Stomach smooth muscle (tissue), 2 donors: ENCODE results near the gene ALKBH2.
A peak's percentile ranks its signal among the peaks of the same experiment; 100 is the strongest.

Experiments used
- H3K27ac ChIP-seq: one replicate; pipeline ENCODE4 v1.7.0; 2013; ENCODE audit warnings: mild to moderate bottlenecking, low read length, inconsistent platforms
- H3K27me3 ChIP-seq, 2 donors: one replicate each; pipeline ENCODE4 v1.7.0; 2013; ENCODE audit warnings: low read length in 2 of 2; ENCODE audit not compliant: insufficient read depth in 2 of 2, control insufficient read depth in 1 of 2
- H3K36me3 ChIP-seq, 2 donors: one replicate each; pipeline ENCODE4 v1.7.0; 2013; ENCODE audit warnings: low read length in 2 of 2; ENCODE audit not compliant: control insufficient read depth in 2 of 2, insufficient read depth in 2 of 2
- H3K4me1 ChIP-seq: one replicate; pipeline ENCODE4 v1.7.0; 2013; ENCODE audit warnings: low read length; ENCODE audit not compliant: control insufficient read depth, insufficient read depth
- H3K4me3 ChIP-seq, 2 donors: one replicate each; pipeline ENCODE4 v1.7.0; 2013; ENCODE audit warnings: low read length in 2 of 2
- H3K9ac ChIP-seq, 2 donors: one replicate each; pipeline ENCODE4 v1.7.0; 2013; ENCODE audit warnings: low read length in 2 of 2, mild to moderate bottlenecking in 1 of 2
- H3K9me3 ChIP-seq, 2 donors: one replicate each; pipeline ENCODE4 v1.7.0; 2013; ENCODE audit warnings: low read length in 2 of 2; ENCODE audit not compliant: control insufficient read depth in 2 of 2
- donor health status: healthy.
- donor health status: Pancreatic carcinoma.

ALKBH2 gene

GRCh38 chr12:109113661-109114321 is 20.5 kb upstream of the ALKBH2 start:
- Histone ChIP-seq H3K9ac (peak overlapping the region; percentile 5 to 36), H3K4me1 (peaks cover 64% of the 10 kb centered on the region), H3K9me3 (no peaks in the 10 kb centered on the region), H3K4me3 (peak overlapping the region in 1 of 2 donors; percentile 57), H3K27ac (peak overlapping the region; percentile 97), H3K27me3 (no peaks in the 10 kb centered on the region), H3K36me3 (peaks cover 7 to 9% of the 10 kb centered on the region in 2 donors)

DNA sequence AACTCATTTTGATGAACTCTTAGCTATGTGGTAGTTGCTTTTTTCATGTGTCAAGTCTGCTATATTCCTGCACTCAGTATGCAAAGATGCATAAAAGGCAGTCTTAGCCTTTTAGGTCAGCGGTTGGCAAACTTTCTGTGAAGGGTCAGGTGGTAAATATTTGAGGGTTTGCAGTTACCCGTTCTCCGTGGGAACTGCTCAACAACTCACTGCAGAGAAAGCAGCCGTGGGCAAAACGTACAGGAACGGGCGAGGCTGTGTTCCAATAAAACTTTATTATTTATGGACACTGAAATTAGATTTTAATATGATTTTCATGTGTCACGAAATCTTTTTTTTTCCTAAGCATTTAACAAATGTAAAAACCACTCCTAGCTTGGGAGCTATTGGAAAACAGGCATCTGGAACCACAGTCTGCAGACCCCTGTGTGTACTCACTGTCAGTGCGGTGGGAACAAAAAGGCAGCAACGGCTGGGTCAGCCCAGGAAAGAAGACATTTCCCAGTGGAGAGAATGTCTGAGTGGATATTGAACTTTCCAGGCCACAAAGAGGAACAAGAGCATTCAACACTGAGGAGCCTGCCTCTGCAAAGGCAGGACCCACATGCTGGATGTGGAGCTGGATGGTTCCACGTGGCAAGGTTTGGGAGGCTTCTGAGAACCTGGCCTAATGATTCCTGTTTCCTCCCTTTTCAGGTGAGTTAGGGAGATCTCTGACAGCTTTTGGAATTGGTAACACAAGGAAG is 19.6 kb upstream of the ALKBH2 start:
- Histone ChIP-seq H3K9me3 (no peaks in the 10 kb centered on the region), H3K4me1 (peaks cover 64% of the 10 kb centered on the region), H3K36me3 (peaks cover 7 to 12% of the 10 kb centered on the region in 2 donors), H3K27me3 (no peaks in the 10 kb centered on the region), H3K27ac (peak overlapping the region; percentile 97), H3K4me3 (peak overlapping the region in 1 of 2 donors; percentile 57), H3K9ac (peak overlapping the region in 1 of 2 donors; percentile 30)

DNA sequence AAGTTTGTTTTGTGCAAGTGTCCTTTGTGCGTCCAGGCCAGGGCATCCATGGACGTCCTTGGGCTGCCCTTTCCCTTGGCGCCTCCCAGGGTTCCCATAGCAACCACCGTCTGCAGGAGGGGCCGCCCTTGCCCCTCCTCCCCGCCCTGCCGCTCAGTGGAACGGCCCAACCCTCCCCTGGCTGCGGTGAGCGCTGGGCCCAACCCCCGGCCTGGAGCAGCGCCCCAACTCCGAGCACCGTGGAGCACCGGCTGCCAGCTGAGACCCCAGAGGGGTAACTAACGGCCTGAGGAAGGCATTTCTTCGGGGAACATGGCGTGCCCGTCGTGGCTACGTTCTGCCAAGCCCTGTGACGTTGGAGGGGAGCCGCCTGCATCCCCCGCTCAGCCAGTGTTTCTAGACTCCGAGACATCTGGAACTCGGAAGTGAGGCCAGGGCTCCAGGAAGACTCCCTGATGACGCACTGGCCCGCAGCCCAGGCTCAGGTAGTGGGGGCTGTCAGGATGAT is 17.8 kb upstream of the ALKBH2 start:
- peaks cover 13 to 19% of the 10 kb centered on the region in 2 donors for H3K36me3 ChIP-seq
- peak overlapping the region; percentile 74 to 90 for H3K9ac ChIP-seq
- no peaks in the 10 kb centered on the region for H3K9me3 ChIP-seq
- H3K4me3 ChIP-seq = peak overlapping the region; percentile 70 to 79
- H3K27ac ChIP-seq = peak overlapping the region; percentile 96
- peaks cover 50% of the 10 kb centered on the region for H3K4me1 ChIP-seq
- no peaks in the 10 kb centered on the region for H3K27me3 ChIP-seq

- Histone ChIP-seq H3K9me3 (no peaks in the 10 kb centered on the region), H3K27me3 (no peaks in the 10 kb centered on the region), H3K4me1 (peaks cover 38% of the 10 kb centered on the region), H3K36me3 (peaks cover 25 to 31% of the 10 kb centered on the region in 2 donors), H3K9ac (peak overlapping the region in 1 of 2 donors; percentile 74), H3K4me3 (no peak overlapping the region), H3K27ac (peak overlapping the region; percentile 96)
Measured at GRCh38 chr12:109109746-109110350, 16.6 kb upstream of the ALKBH2 start.

DNA sequence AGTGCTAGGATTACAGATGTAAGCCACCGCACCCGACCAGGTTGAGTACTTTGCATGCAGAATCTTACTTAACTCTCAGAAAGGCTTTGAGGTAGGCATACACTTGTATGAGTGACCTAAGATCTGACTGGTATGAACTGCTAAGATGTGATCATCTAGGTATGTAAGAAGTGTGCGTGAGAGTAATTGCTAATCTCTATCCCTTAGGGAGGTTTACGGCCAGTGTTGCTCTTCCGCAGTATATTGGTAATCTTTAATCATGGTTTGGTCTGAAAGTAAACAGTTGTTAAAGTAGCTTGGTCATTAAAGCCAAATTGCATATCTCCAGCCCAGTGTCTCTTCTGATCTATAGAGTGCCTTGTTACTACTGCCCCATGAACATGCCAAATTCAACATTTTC is 11.9 kb upstream of the ALKBH2 start:
- no peaks in the 10 kb centered on the region for H3K9me3 ChIP-seq
- H3K27ac ChIP-seq = no peak overlapping the region
- H3K9ac ChIP-seq = no peak overlapping the region
- peaks cover 5% of the 10 kb centered on the region for H3K4me1 ChIP-seq
- no peaks in the 10 kb centered on the region for H3K27me3 ChIP-seq
- no peak overlapping the region for H3K4me3 ChIP-seq
- H3K36me3 ChIP-seq = peaks cover 41 to 53% of the 10 kb centered on the region in 2 donors

DNA sequence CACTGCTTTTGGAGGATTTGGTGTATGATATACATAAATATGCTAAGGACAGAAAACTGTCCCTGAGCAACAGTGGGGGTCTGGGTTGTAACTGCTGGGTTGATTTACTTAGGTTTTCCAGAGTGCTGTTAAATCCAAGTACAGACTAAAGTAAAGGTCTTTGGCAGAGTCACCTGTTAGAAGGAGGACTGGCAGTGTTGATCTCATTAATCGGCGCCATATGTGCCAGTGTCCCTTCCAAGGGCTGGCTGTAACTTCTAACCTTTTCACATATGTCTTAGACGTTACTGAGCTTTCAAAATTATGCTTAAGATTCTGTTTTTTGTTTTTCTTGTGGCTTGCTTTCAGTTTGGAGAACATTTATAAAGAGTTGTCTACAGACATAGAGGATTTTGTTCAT is 9.2 kb upstream of the ALKBH2 start:
- H3K27me3 ChIP-seq = no peaks in the 10 kb centered on the region
- no peak overlapping the region for H3K9ac ChIP-seq
- H3K36me3 ChIP-seq = peaks cover 36 to 41% of the 10 kb centered on the region in 2 donors
- no peak overlapping the region for H3K27ac ChIP-seq
- H3K9me3 ChIP-seq = no peaks in the 10 kb centered on the region
- H3K4me3 ChIP-seq = no peak overlapping the region
- peaks cover 2% of the 10 kb centered on the region for H3K4me1 ChIP-seq

GRCh38 chr12:109100741-109101140 is 7.5 kb upstream of the ALKBH2 start:
- Histone ChIP-seq H3K9ac (no peak overlapping the region), H3K4me3 (no peak overlapping the region), H3K4me1 (peaks cover 7% of the 10 kb centered on the region), H3K9me3 (no peaks in the 10 kb centered on the region), H3K27me3 (no peaks in the 10 kb centered on the region), H3K36me3 (peaks cover 27 to 31% of the 10 kb centered on the region in 2 donors), H3K27ac (no peak overlapping the region)

- Histone ChIP-seq H3K9me3 (no peaks in the 10 kb centered on the region), H3K4me1 (peaks cover 7% of the 10 kb centered on the region), H3K27ac (peak overlapping the region; percentile 75), H3K9ac (peak overlapping the region in 1 of 2 donors; percentile 90), H3K4me3 (peak overlapping the region; percentile 85 to 96), H3K27me3 (no peaks in the 10 kb centered on the region), H3K36me3 (peaks cover 17 to 20% of the 10 kb centered on the region in 2 donors)
Measured at GRCh38 chr12:109099431-109100020, 6.3 kb upstream of the ALKBH2 start.

DNA sequence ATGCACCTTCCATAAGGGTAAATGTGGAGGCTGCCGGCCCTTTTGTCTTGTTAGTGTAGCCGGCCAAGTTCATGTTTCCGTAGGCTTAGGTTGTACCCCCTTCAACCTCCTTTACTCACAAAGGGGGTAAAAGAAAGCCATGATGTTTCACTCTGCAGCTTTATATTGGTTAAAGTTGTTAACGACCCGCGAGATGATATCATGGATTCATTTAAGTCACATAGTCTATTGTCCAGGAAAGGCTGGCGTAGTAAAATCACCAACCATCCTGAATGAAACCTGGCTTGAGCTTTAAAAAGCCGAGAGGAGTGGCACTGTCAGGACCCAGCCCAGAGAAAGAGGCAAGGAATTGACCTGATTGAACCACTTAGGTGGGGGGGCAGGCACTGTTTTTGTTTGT is 5.4 kb upstream of the ALKBH2 start:
- Histone ChIP-seq H3K4me3 (peak overlapping the region; percentile 85 to 96), H3K27me3 (no peaks in the 10 kb centered on the region), H3K4me1 (peaks cover 9% of the 10 kb centered on the region), H3K9ac (peak overlapping the region; percentile 90), H3K27ac (peak overlapping the region; percentile 75), H3K36me3 (peaks cover 11 to 16% of the 10 kb centered on the region in 2 donors), H3K9me3 (no peaks in the 10 kb centered on the region)

DNA sequence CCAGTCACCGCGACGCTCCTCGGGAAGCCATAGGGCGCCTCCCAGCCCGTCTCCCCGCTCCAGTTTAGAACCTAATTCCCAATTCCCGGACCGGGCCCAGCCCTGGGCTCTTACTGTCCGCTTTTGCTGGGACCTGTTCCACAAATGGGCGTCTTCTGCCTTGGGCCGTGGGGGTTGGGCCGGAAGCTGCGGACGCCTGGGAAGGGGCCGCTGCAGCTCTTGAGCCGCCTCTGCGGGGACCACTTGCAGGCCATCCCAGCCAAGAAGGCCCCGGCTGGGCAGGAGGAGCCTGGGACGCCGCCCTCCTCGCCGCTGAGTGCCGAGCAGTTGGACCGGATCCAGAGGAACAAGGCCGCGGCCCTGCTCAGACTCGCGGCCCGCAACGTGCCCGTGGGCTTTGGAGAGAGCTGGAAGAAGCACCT is 4.9 kb upstream of the ALKBH2 start:
- Histone ChIP-seq H3K36me3 (peaks cover 7 to 13% of the 10 kb centered on the region in 2 donors), H3K9me3 (no peaks in the 10 kb centered on the region), H3K27me3 (no peaks in the 10 kb centered on the region), H3K9ac (peak overlapping the region; percentile 90), H3K4me3 (peak overlapping the region; percentile 85 to 96), H3K4me1 (peaks cover 13% of the 10 kb centered on the region), H3K27ac (peak overlapping the region; percentile 75)
